Measurements from ENCODE around the gene PSIP1.

DNA sequence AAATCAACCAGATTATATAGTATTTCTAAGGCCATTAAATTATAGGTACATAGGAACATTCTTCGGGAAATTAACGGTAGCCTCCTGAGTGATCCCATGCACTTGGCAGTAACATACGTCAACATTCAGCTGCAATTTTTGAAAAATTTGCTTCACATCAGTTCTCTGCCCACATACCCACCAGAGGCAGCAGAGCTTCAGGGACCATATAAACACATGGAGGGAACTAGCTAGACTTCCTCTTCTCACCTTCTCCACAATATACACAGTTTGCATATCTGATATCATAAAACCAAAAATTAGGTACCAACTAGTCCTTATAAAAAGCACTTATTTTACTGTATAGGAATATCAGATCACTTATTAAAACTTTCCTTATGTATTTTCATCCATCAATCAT lies 4.8 kb downstream of the PSIP1 start:
- TF ChIP-seq POLR2AphosphoS5 (IDR thresholded peaks at IDR 0.05) (no peak), POLR2A (IDR thresholded peaks at IDR 0.05) (no peak)
- TF ChIP-seq, protein P1, sequence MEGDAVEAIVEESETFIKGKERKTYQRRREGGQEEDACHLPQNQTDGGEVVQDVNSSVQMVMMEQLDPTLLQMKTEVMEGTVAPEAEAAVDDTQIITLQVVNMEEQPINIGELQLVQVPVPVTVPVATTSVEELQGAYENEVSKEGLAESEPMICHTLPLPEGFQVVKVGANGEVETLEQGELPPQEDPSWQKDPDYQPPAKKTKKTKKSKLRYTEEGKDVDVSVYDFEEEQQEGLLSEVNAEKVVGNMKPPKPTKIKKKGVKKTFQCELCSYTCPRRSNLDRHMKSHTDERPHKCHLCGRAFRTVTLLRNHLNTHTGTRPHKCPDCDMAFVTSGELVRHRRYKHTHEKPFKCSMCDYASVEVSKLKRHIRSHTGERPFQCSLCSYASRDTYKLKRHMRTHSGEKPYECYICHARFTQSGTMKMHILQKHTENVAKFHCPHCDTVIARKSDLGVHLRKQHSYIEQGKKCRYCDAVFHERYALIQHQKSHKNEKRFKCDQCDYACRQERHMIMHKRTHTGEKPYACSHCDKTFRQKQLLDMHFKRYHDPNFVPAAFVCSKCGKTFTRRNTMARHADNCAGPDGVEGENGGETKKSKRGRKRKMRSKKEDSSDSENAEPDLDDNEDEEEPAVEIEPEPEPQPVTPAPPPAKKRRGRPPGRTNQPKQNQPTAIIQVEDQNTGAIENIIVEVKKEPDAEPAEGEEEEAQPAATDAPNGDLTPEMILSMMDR (IDR thresholded peaks at IDR 0.05) = no peak

Measured in transverse colon (tissue), 4 donors.